WTC11 (cell line): ENCODE data around the gene DGKZ. TPM values are rescaled to one million over a fixed set of nuclear protein-coding genes. Genes with fewer than 3 reads are reported as not detected.

Experiments
- ARID4B ChIP-seq: sonication (generic); formaldehyde crosslinking; IDR thresholded peaks from 2 replicates; pipeline ENCODE4 v1.8.0; 2023; ENCODE audit warnings: missing genetic modification reagents, mild to moderate bottlenecking, borderline replicate concordance
- ATF1 ChIP-seq: sonication (generic); formaldehyde crosslinking; IDR thresholded peaks from 2 replicates; pipeline ENCODE4 v1.8.1; 2023; ENCODE audit warnings: mild to moderate bottlenecking, moderate library complexity, missing genetic modification reagents
- CTCF ChIP-seq: fragments of 200-600 bp; IDR thresholded peaks from 2 replicates; pipeline ENCODE4 v1.8.0; 2022; ENCODE audit warnings: antibody characterized with exemption
- ELF4 ChIP-seq: sonication (generic); formaldehyde crosslinking; IDR thresholded peaks from 2 replicates; pipeline ENCODE4 v1.8.1; 2022; ENCODE audit warnings: low read depth, mild to moderate bottlenecking, moderate library complexity, missing genetic modification reagents
- ETV6 ChIP-seq: sonication (generic); formaldehyde crosslinking; IDR thresholded peaks from 2 replicates; pipeline ENCODE4 v1.8.1; 2022; ENCODE audit warnings: mild to moderate bottlenecking, missing genetic modification reagents
- HMGA2 ChIP-seq: fragments of 250-450 bp; sonication (Bioruptor Pico); IDR thresholded peaks from 2 replicates; pipeline ENCODE4 v1.4.0; 2021; ENCODE audit warnings: mild to moderate bottlenecking, moderate library complexity
- IRF2 ChIP-seq: sonication (generic); formaldehyde crosslinking; IDR thresholded peaks from 2 replicates; pipeline ENCODE4 v1.8.0; 2022; ENCODE audit warnings: low read depth, missing genetic modification reagents, borderline replicate concordance
- MYBL2 ChIP-seq: sonication (generic); formaldehyde crosslinking; IDR thresholded peaks from 2 replicates; pipeline ENCODE4 v1.8.1; 2023; ENCODE audit warnings: mild to moderate bottlenecking, moderate library complexity, missing genetic modification reagents
- NR1H2 ChIP-seq: sonication (generic); formaldehyde crosslinking; IDR thresholded peaks from 2 replicates; pipeline ENCODE4 v1.9.0; 2021; ENCODE audit warnings: mild to moderate bottlenecking, moderate library complexity, missing genetic modification reagents
- NR3C1 ChIP-seq: sonication (generic); formaldehyde crosslinking; conservative IDR thresholded peaks from 2 replicates; pipeline ENCODE4 v1.8.1; 2023; ENCODE audit warnings: low read depth, mild to moderate bottlenecking, missing genetic modification reagents
- SMAD4 ChIP-seq: sonication (generic); formaldehyde crosslinking; IDR thresholded peaks from 2 replicates; pipeline ENCODE4 v1.8.0; 2022; ENCODE audit warnings: mild to moderate bottlenecking, missing genetic modification reagents
- SOX15 ChIP-seq: fragments of 250-450 bp; sonication (Bioruptor Pico); IDR thresholded peaks from 2 replicates; pipeline ENCODE4 v1.9.0; 2021; ENCODE audit warnings: mild to moderate bottlenecking
- SP1 ChIP-seq: sonication (generic); formaldehyde crosslinking; conservative IDR thresholded peaks from 2 replicates; pipeline ENCODE4 v1.8.1; 2022; ENCODE audit warnings: missing genetic modification reagents
- TEAD1 ChIP-seq: sonication (generic); formaldehyde crosslinking; IDR thresholded peaks from 2 replicates; pipeline ENCODE4 v1.8.0; 2022; ENCODE audit warnings: mild to moderate bottlenecking, missing genetic modification reagents
- ZNF232 ChIP-seq: sonication (generic); formaldehyde crosslinking; IDR thresholded peaks from 2 replicates; pipeline ENCODE4 v1.8.0; 2022; ENCODE audit warnings: mild to moderate bottlenecking, missing genetic modification reagents
- ZNF263 ChIP-seq: sonication (generic); formaldehyde crosslinking; IDR thresholded peaks from 2 replicates; pipeline ENCODE4 v1.8.1; 2022; ENCODE audit warnings: low read depth, mild to moderate bottlenecking, moderate library complexity, missing genetic modification reagents
- ZSCAN18 ChIP-seq: fragments of 250-450 bp; sonication (Bioruptor Pico); IDR thresholded peaks from 2 replicates; pipeline ENCODE4 v2.1.2; 2022; ENCODE audit warnings: mild to moderate bottlenecking, moderate library complexity
- total RNA-seq: library from RNA; stranded (reverse); gene quantifications from 3 replicates; pipeline ENCODE4 v1.2.3, GENCODE V29; 2021
- TF ChIP-seq, protein P1 (sequence below): sonication (generic); formaldehyde crosslinking; IDR thresholded peaks from 2 replicates; pipeline ENCODE4 v1.8.0; 2022; ENCODE audit warnings: missing genetic modification reagents
- TF ChIP-seq, protein P2 (sequence below): sonication (generic); formaldehyde crosslinking; IDR thresholded peaks from 2 replicates; pipeline ENCODE4 v1.8.1; 2023; ENCODE audit warnings: mild to moderate bottlenecking, missing genetic modification reagents, moderate library complexity
- TF ChIP-seq, protein P3 (sequence below): fragments of 250-450 bp; sonication (Bioruptor Pico); IDR thresholded peaks from 2 replicates; pipeline ENCODE4 v1.8.0; 2021; ENCODE audit warnings: mild to moderate bottlenecking

The DGKZ gene
- total RNA-seq, 1 experiment from 2014 or later, result 139 TPM

- TF ChIP-seq ARID4B (CRISPR knock-in tag) (0 out of 2 replicates have a peak, but pooled peaks have one; percentile 63), ETV6 (CRISPR knock-in tag) (peak; percentile 45), ZNF263 (CRISPR knock-in tag) (no peak), TEAD1 (CRISPR knock-in tag) (peak; percentile 47; the same call in 1 of the 2 replicates), ATF1 (no peak), NR1H2 (CRISPR knock-in tag) (no peak), ZSCAN18 (CRISPR knock-in tag) (no peak), SOX15 (no peak), NR3C1 (CRISPR knock-in tag) (no peak), IRF2 (CRISPR knock-in tag) (no peak), ELF4 (no peak), CTCF (no peak), ZNF232 (CRISPR knock-in tag) (0 out of 2 replicates have a peak, but pooled peaks have one; percentile 18), MYBL2 (CRISPR knock-in tag) (peak; percentile 74; the same call in 1 of the 2 replicates), SP1 (CRISPR knock-in tag) (peak; percentile 77; the same call in 1 of the 2 replicates), SMAD4 (CRISPR knock-in tag) (no peak), HMGA2 (no peak)
- TF ChIP-seq, protein P1, sequence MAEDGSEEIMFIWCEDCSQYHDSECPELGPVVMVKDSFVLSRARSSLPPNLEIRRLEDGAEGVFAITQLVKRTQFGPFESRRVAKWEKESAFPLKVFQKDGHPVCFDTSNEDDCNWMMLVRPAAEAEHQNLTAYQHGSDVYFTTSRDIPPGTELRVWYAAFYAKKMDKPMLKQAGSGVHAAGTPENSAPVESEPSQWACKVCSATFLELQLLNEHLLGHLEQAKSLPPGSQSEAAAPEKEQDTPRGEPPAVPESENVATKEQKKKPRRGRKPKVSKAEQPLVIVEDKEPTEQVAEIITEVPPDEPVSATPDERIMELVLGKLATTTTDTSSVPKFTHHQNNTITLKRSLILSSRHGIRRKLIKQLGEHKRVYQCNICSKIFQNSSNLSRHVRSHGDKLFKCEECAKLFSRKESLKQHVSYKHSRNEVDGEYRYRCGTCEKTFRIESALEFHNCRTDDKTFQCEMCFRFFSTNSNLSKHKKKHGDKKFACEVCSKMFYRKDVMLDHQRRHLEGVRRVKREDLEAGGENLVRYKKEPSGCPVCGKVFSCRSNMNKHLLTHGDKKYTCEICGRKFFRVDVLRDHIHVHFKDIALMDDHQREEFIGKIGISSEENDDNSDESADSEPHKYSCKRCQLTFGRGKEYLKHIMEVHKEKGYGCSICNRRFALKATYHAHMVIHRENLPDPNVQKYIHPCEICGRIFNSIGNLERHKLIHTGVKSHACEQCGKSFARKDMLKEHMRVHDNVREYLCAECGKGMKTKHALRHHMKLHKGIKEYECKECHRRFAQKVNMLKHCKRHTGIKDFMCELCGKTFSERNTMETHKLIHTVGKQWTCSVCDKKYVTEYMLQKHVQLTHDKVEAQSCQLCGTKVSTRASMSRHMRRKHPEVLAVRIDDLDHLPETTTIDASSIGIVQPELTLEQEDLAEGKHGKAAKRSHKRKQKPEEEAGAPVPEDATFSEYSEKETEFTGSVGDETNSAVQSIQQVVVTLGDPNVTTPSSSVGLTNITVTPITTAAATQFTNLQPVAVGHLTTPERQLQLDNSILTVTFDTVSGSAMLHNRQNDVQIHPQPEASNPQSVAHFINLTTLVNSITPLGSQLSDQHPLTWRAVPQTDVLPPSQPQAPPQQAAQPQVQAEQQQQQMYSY (CRISPR knock-in tag), result no peak
- TF ChIP-seq, protein P2, sequence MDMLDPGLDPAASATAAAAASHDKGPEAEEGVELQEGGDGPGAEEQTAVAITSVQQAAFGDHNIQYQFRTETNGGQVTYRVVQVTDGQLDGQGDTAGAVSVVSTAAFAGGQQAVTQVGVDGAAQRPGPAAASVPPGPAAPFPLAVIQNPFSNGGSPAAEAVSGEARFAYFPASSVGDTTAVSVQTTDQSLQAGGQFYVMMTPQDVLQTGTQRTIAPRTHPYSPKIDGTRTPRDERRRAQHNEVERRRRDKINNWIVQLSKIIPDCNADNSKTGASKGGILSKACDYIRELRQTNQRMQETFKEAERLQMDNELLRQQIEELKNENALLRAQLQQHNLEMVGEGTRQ (CRISPR knock-in tag), result peak; percentile 65
- TF ChIP-seq, protein P3, sequence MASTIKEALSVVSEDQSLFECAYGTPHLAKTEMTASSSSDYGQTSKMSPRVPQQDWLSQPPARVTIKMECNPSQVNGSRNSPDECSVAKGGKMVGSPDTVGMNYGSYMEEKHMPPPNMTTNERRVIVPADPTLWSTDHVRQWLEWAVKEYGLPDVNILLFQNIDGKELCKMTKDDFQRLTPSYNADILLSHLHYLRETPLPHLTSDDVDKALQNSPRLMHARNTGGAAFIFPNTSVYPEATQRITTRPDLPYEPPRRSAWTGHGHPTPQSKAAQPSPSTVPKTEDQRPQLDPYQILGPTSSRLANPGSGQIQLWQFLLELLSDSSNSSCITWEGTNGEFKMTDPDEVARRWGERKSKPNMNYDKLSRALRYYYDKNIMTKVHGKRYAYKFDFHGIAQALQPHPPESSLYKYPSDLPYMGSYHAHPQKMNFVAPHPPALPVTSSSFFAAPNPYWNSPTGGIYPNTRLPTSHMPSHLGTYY (CRISPR knock-in tag), result no peak
Observed at GRCh38 chr11:46338988-46339666, 8.1 kb upstream of the DGKZ start (continued).
